Activated naive CD8-positive, alpha-beta T cell treated with anti-CD3 and anti-CD28 coated beads for 36 hours (primary cell): ENCODE results near the gene KCNK7. TPM values are rescaled to one million over a fixed set of nuclear protein-coding genes. Genes with fewer than 3 reads are reported as not detected.

ENCODE experiments used
- DNase-seq: peaks from one replicate; pipeline ENCODE4 v3.0.0; 2021
- H3K27ac Mint-ChIP-seq: one replicate; pipeline ENCODE4 v1.8.0; 2022; ENCODE audit warnings: mild to moderate bottlenecking, moderate library complexity, mixed read lengths
- H3K27me3 Mint-ChIP-seq: one replicate; pipeline ENCODE4 v1.8.0; 2022; ENCODE audit warnings: mild to moderate bottlenecking, mixed read lengths
- H3K36me3 Mint-ChIP-seq: one replicate; pipeline ENCODE4 v1.8.0; 2021; ENCODE audit warnings: mild to moderate bottlenecking, mixed read lengths
- H3K4me1 Mint-ChIP-seq: one replicate; pipeline ENCODE4 v1.8.0; 2021; ENCODE audit warnings: mixed read lengths
- H3K4me3 Mint-ChIP-seq: one replicate; pipeline ENCODE4 v1.8.0; 2022; ENCODE audit warnings: mild to moderate bottlenecking, moderate library complexity, mixed read lengths
- H3K9me3 Mint-ChIP-seq: one replicate; pipeline ENCODE4 v1.8.0; 2022; ENCODE audit warnings: mixed read lengths
- total RNA-seq, 2 experiments: library from RNA; stranded (reverse); gene quantifications; one replicate each; pipeline ENCODE4 v1.2.3, GENCODE V29; 2021

Gene KCNK7
- total RNA-seq, 2 experiments from 2014 or later: 0.37 to 0.62 TPM

DNA sequence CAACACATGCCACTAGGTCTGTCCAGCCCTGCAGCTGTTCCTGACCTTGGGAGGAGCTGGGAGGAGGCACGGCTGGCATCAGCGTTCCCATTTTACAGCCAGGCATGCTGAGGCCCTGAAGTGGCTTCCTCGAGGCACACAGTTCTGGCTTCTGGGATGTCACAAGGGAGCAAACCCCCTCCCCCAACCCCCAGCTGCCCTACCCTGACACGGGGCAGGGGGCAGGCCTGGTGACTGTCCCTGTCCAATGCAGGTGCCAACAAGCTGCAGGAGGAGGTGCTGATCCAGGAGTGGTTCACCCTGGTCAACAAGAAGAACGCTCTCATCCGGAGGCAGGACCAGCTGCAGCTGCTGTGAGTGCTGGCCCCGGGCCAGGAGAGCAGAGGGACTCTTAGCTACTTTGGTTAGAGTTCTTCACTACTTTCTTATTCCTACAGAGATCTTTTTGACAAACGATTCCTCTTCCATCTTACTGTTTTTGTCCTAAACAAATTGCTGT is 5.3 kb downstream of the KCNK7 start:
- Mint-ChIP-seq H3K27ac (peak overlapping the region; percentile 54), H3K4me3 (no peak overlapping the region)

DNA sequence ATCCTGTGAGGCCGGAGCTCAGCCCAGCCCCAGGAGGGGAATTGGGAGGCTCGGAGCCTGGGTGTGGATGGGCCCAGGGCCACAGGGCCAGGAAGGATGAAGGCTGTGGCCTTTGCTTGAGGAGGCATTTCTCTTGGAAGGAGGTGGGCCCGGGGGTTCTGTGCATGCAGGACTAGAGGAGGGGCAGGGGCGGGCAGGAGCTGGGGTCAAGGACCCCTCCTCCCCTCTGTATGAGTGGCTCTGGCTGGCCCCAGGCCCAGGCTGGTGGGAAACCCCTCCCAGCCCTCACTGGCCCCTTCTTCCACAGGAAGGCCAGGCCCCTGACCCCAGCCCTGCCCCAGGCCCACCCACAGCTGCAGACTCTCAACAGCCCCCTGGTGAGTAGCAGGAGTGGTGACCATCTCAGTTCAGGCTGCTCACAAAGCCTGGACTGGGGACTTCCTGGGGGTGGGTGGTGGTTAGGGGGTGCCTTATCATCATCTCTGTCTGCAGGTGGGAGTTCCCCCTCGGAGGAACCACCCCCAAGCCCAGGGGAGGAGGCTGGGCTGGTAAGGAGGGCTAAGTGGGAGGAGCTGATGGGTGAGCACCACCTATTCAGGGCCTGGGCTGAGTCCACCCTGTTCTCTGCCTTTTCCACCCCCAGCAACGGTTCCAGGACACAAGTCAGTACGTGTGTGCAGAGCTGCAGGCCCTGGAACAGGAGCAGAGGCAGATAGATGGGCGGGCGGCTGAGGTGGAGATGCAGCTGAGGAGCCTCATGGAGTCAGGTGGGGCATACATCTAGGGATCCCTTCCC is 6.0 kb downstream of the KCNK7 start:
- Mint-ChIP-seq H3K36me3 (peaks cover 9% of the 10 kb centered on the region), H3K9me3 (no peaks in the 10 kb centered on the region), H3K4me1 (peaks cover 30% of the 10 kb centered on the region), H3K27ac (peak overlapping the region; percentile 92), H3K4me3 (no peak overlapping the region), H3K27me3 (no peaks in the 10 kb centered on the region)
- DNase-seq: peak; percentile 81

More for the DNA sequence above, 5.3 kb downstream of the KCNK7 start:
- Mint-ChIP-seq H3K36me3 (peaks cover 9% of the 10 kb centered on the region), H3K9me3 (no peaks in the 10 kb centered on the region), H3K4me1 (peaks cover 33% of the 10 kb centered on the region), H3K27me3 (no peaks in the 10 kb centered on the region)
- DNase-seq: no peak

DNA sequence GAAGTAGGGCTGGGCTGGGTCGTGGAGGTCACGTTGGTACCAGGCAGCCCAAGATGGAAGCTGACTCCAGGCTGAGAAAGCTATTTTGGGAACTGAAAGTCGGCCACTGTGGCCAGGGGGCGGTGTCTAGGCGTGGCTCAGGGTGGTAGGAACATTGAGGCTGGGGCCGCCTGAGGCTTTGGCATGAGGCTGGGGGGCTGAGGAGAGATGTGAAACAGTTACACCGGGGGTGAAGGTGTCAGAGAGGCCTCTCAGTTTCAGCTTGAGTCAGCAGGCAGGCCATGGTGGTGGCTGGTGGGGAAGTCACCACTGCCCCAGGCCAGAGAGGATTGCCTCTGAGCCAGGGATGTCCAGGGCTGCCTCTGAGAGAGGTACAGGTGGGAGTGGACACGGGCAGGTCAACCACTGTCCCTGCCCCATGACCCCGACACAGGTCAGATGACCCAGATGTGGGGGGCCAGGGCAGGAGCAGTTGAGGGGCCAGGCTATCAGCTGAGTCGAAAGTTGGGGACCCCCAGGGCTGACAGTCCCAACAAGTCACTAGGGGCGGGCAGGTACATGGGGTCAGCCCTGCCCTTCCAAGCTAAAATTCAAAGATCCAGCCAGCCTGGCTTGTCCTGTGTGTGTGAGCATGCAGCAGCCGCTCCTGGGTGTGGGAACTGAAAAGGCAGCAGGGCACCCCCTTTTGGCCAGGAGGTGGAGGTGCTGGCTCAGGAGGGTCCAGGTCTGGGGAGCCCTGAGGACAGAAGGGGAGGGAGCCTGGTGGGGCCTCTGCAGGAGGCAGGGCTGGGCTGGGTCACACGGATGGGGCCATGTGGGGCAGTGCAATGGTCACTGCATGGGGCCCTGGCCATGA is 7.2 kb downstream of the KCNK7 start:
- Mint-ChIP-seq H3K4me1 (peaks cover 30% of the 10 kb centered on the region), H3K36me3 (peaks cover 9% of the 10 kb centered on the region), H3K27me3 (no peaks in the 10 kb centered on the region), H3K9me3 (no peaks in the 10 kb centered on the region), H3K27ac (peak overlapping the region; percentile 92), H3K4me3 (peak overlapping the region; percentile 44)
- DNase-seq: peak; percentile 87

DNA sequence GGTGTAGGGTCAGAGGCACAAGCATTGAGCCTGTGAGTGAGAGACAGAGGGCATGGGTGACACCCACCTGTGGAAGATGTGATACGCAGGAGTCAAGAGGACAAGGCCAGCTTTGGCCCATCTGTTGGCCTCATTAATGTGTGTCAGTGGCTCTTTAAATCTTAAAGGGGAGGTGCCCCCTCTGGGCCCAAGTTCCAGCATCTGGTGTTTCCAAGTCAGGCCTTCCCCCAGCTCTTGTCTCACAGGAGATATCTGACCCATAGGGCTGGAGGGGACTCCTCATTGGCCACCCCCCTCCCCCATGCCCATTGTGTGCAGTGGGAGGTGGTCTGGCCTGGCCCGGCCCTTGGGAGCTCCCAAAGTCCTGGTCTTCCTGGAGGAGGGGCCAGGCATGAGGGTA is 8.9 kb downstream of the KCNK7 start:
- Mint-ChIP-seq H3K36me3 (peaks cover 10% of the 10 kb centered on the region), H3K9me3 (no peaks in the 10 kb centered on the region), H3K4me3 (no peak overlapping the region), H3K4me1 (peaks cover 30% of the 10 kb centered on the region), H3K27me3 (no peaks in the 10 kb centered on the region), H3K27ac (peak overlapping the region; percentile 35)
- DNase-seq: no peak

DNA sequence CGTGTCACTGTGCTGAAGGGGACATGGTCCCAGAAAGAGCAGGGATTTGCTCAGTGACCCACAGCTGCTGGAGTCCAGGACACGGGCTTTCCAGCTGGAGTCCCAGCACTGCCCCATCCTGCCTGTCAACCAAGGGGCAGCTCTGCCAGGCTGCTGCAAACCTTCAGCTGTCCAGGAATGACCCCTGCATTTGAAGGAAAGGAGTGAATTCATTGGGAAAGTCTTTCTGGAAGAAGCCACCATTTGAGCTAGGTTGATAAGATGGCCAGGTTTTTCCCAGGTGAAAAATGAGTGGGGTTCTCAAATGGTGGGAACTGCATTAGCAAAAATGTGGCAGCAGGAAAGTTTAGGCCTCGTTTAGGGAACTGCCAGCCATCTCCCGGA is 9.4 kb downstream of the KCNK7 start:
- H3K4me3 Mint-ChIP-seq: no peak overlapping the region
- DNase-seq: no peak
- H3K9me3 Mint-ChIP-seq: no peaks in the 10 kb centered on the region
- H3K27ac Mint-ChIP-seq: peak overlapping the region; percentile 35
- H3K36me3 Mint-ChIP-seq: peaks cover 11% of the 10 kb centered on the region
- H3K27me3 Mint-ChIP-seq: no peaks in the 10 kb centered on the region
- peaks cover 30% of the 10 kb centered on the region for H3K4me1 Mint-ChIP-seq

DNA sequence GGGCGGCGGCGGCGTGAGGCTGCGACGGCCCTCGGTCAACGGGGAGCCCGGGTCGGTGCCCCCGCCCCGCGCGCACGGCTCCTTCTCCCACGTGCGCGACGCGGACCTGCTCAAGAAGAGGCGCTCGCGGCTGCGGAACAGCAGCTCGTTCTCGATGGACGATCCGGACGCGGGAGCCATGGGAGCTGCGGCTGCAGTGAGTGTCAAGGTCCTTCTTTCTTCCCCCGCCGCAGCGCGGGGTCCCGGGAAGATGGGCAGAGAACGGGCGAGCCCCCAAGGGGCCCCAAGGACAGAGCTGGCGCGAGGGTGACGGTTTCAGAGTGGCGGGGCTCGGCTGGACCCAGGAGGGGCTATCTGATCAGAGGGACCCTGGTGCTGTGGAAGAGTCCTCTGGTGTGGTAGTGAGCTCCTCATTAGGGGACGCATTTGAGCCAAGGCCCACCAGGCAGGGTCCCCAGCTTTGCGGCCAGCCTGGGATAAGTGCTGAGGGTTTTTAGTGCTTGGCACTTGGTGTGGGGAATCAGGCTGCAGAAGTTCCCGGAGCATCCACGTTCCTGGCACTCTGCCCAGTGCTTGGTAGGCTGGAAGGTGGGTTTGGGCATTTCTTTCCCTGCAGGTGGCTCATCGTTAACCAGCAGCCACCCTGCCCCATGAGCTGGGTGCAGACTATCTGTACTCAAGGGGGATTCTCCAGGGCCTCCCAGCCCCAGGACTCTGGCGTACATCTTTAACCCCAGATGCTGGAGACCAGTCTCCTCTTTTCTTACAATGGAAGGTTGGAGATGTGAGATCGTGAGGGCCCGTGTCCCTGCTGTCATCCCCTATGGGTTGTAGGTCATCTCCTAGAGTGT is 10.0 kb downstream of the KCNK7 start:
- DNase-seq: no peak
- Mint-ChIP-seq H3K36me3 (peaks cover 10% of the 10 kb centered on the region), H3K4me1 (peaks cover 30% of the 10 kb centered on the region), H3K4me3 (no peak overlapping the region), H3K27ac (peak overlapping the region; percentile 25), H3K27me3 (no peaks in the 10 kb centered on the region), H3K9me3 (no peaks in the 10 kb centered on the region)

DNA sequence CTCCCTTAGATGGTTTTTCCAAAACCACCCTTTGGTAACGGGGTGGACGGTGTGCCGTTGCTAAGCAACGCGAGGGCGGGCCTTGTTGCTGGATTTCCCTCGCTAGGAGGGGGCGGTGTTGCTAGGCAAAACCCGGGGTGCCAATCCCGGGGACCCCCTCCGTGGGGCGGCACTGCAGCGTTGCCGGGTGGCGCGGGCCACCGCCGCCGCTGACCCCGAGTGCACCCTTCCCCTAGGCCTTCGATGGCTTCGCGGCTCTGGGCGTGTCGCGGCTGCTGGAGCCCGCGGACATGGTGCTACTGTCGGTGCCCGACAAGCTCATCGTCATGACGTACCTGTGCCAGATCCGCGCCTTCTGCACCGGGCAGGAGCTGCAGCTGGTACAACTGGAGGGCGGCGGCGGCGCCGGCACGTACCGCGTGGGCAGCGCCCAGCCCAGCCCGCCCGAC is 10.9 kb downstream of the KCNK7 start:
- Mint-ChIP-seq H3K27me3 (no peaks in the 10 kb centered on the region), H3K9me3 (no peaks in the 10 kb centered on the region), H3K36me3 (peaks cover 12% of the 10 kb centered on the region), H3K27ac (no peak overlapping the region), H3K4me1 (peaks cover 27% of the 10 kb centered on the region), H3K4me3 (no peak overlapping the region)
- DNase-seq: no peak

DNA sequence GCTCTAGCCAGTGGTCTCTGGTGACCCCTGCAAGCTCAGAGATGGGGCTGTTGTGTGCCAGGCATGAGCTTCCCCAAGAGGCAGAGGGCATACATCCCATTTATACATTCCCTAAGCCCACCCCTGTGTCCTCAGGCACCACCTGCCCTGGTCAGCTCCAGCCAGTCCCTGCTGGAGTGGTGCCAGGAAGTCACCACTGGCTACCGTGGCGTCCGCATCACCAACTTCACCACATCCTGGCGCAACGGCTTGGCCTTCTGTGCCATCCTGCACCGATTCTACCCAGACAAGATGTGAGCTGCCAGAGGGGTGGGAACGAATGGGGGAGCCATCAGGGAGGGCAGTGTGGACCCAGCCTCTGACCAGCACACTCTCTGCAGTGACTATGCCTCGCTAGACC is 11.5 kb downstream of the KCNK7 start:
- no peak for DNase-seq
- Mint-ChIP-seq H3K27ac (no peak overlapping the region), H3K4me3 (no peak overlapping the region), H3K9me3 (no peaks in the 10 kb centered on the region), H3K36me3 (peaks cover 13% of the 10 kb centered on the region), H3K27me3 (no peaks in the 10 kb centered on the region), H3K4me1 (peaks cover 25% of the 10 kb centered on the region)

DNA sequence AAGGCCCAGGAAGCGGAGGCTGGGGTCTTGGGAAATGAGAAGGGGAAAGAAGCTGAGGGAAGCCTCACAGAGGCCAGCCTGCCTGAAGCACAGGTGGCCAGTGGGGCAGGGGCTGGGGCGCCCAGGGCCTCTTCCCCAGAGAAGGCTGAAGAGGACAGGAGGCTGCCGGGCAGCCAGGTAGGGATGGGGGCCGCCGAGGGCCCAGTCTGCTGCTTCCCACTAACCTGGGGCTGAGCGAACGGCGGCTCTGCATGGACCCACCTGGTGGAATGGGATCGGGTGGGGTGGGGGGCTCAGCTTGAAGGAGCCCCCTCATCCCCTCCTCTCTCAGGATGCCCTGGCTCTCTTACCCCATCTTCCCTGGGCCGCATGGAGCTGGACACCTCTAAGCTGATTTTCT is 12.0 kb downstream of the KCNK7 start:
- H3K4me1 Mint-ChIP-seq: peaks cover 24% of the 10 kb centered on the region
- no peaks in the 10 kb centered on the region for H3K9me3 Mint-ChIP-seq
- no peaks in the 10 kb centered on the region for H3K27me3 Mint-ChIP-seq
- no peak for DNase-seq
- H3K27ac Mint-ChIP-seq: no peak overlapping the region
- peaks cover 12% of the 10 kb centered on the region for H3K36me3 Mint-ChIP-seq
- H3K4me3 Mint-ChIP-seq: no peak overlapping the region

DNA sequence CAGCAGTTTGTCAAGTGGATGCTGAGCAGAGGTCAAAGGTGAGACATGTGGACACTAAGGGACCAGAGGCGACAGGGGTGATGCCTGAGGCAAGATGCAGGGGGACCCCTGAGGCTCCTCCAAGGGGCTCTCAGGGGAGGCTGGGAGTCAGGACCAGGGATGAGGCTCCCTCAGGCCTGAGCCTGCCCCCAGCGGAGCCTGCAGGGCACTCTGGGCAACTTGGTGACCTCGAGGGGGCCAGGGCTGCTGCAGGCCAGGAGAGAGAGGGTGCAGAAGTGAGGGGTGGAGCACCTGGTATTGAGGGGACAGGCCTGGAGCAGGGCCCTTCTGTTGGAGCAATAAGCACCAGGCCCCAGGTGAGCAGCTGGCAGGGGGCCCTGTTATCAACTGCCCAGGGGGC is 13.7 kb downstream of the KCNK7 start:
- Mint-ChIP-seq H3K9me3 (no peaks in the 10 kb centered on the region), H3K4me3 (no peak overlapping the region), H3K27me3 (no peaks in the 10 kb centered on the region), H3K4me1 (peaks cover 21% of the 10 kb centered on the region), H3K27ac (no peak overlapping the region), H3K36me3 (peaks cover 16% of the 10 kb centered on the region)
- no peak for DNase-seq

DNA sequence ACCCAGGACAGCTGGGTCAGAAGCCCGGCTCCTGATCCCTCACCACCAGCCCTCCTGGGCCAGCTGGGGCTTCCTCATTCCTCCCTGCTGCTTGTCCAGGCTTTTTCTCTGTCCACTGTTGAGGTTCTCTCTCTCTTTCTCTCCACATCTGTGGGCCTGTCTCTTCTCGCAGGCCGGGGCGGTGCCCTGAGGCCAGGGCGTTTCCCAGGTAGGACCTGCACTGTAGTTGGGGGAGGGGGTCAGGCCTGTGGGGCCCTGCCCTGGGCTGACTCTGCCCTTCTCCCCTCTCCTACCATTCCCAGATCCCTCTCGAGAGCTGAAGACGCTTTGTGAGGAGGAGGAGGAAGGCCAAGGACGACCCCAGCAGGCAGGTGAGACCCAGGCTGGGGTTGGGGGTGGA is 14.8 kb downstream of the KCNK7 start:
- H3K4me3 Mint-ChIP-seq: no peak overlapping the region
- H3K36me3 Mint-ChIP-seq: peaks cover 13% of the 10 kb centered on the region
- peak overlapping the region; percentile 54 for H3K27ac Mint-ChIP-seq
- peaks cover 22% of the 10 kb centered on the region for H3K4me1 Mint-ChIP-seq
- no peaks in the 10 kb centered on the region for H3K27me3 Mint-ChIP-seq
- no peak for DNase-seq
- no peaks in the 10 kb centered on the region for H3K9me3 Mint-ChIP-seq

DNA sequence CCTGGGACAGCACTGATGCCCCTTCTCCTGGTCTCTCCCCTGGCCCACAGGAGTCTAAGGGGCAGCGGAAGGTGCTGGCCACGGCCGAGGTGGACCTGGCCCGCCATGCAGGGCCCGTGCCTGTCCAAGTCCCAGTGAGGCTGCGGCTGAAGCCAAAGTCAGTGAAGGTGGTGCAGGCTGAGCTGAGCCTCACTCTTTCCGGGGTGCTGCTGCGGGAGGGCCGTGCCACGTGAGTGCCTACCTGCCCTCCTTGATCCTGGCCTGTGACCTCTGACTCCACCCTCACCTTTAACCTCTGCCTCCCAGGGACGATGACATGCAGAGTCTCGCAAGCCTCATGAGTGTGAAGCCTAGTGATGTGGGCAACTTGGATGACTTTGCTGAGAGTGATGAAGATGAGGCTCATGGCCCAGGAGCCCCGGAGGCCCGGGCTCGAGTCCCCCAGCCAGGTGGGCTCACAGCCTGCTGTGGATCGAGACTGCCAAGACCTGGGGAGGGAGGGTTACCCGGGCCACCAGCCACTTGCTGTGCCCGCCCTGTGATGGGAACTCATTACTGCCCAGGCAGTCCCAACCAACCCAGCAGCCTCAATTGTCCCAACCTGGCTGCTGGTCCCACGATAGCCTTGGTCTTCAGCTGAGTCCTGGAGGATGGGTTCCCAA is 15.4 kb downstream of the KCNK7 start:
- H3K4me1 Mint-ChIP-seq: peaks cover 27% of the 10 kb centered on the region
- H3K9me3 Mint-ChIP-seq: no peaks in the 10 kb centered on the region
- H3K27ac Mint-ChIP-seq: no peak overlapping the region
- H3K4me3 Mint-ChIP-seq: no peak overlapping the region
- peaks cover 13% of the 10 kb centered on the region for H3K36me3 Mint-ChIP-seq
- no peak for DNase-seq
- no peaks in the 10 kb centered on the region for H3K27me3 Mint-ChIP-seq

DNA sequence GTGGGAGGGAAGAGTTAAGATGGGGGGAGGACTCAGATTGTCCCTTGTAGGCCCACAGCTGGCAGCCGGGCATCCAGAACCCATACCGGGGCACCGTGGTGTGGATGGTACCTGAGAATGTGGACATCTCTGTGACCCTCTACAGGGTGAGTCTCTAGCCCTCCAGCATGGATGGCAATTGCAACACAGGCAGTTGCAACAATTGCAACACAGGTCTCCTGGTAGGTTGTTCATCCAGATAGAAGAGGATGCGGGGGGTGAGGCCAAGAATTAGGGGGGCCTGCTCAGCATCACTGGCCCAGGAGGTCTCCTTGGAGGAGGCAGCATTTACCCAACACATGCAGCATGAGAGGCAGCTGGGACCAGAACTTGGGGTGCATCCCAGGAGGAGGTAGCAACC is 16.3 kb downstream of the KCNK7 start:
- no peak overlapping the region for H3K27ac Mint-ChIP-seq
- H3K9me3 Mint-ChIP-seq: no peaks in the 10 kb centered on the region
- peaks cover 33% of the 10 kb centered on the region for H3K4me1 Mint-ChIP-seq
- no peaks in the 10 kb centered on the region for H3K27me3 Mint-ChIP-seq
- H3K36me3 Mint-ChIP-seq: peaks cover 13% of the 10 kb centered on the region
- no peak overlapping the region for H3K4me3 Mint-ChIP-seq
- no peak for DNase-seq

DNA sequence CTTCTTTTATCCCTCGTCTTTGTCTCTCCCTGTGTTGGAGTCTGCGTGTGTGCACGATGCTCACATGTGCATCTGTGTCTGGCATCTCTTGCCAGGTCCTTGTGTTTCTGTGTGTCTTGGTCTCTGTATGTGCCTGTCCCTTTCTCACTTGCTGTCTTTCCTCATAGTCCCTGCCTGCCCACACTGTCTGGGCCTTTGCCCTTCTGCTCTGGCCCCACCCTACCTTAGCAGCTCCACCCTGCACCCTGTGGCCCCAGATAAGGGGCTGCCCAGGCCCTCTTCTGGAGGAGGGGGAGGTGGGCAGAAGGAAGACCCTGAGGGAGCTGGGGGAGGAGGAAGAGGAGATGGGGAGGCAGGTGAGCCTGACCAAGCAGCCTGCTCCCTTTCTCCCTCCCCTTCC is 16.9 kb downstream of the KCNK7 start:
- H3K9me3 Mint-ChIP-seq: no peaks in the 10 kb centered on the region
- peak overlapping the region; percentile 4 for H3K27ac Mint-ChIP-seq
- no peaks in the 10 kb centered on the region for H3K27me3 Mint-ChIP-seq
- no peak for DNase-seq
- H3K4me3 Mint-ChIP-seq: peak overlapping the region; percentile 50
- H3K36me3 Mint-ChIP-seq: peaks cover 17% of the 10 kb centered on the region
- peaks cover 36% of the 10 kb centered on the region for H3K4me1 Mint-ChIP-seq
